Measurements from ENCODE around the gene GUCY2C.

DNA sequence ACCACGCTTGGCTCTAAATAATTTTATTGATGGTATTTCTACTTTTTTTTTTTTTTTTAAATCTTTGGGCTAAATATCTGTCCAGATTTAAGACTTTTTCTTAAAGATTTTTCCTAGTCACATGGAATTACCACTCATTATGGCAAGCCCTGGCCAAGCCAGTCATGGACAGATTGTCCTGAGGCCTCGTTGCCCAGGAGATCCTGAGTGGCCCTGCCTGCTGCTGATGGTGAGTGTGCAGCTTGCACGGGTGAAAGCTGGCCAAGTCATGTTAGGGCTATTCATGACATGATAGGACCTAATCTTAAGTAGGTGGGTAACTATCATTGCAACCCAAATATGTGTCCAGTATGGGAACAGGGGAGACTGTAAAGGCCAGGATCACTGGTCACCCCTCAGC, 27.8 kb downstream of the GUCY2C start:
- TF ChIP-seq CTCF (IDR thresholded peaks at IDR 0.05 in 2 of 3, conservative IDR thresholded peaks at IDR 0.05 in 1 of 3; ENCODE audit: control insufficient read depth in 2 of 3, extremely low read depth in 1 of 3, insufficient read depth in 1 of 3, low read depth in 3 of 3, low read length in 3 of 3), result no peak
- TF ChIP-seq E2F8 (IDR thresholded peaks at IDR 0.05; ENCODE audit: low read depth, partially characterized antibody), result no peak
- TF ChIP-seq YY1 (IDR thresholded peaks at IDR 0.05; ENCODE audit: low read depth, low read length), result no peak
- TF ChIP-seq, protein P1, sequence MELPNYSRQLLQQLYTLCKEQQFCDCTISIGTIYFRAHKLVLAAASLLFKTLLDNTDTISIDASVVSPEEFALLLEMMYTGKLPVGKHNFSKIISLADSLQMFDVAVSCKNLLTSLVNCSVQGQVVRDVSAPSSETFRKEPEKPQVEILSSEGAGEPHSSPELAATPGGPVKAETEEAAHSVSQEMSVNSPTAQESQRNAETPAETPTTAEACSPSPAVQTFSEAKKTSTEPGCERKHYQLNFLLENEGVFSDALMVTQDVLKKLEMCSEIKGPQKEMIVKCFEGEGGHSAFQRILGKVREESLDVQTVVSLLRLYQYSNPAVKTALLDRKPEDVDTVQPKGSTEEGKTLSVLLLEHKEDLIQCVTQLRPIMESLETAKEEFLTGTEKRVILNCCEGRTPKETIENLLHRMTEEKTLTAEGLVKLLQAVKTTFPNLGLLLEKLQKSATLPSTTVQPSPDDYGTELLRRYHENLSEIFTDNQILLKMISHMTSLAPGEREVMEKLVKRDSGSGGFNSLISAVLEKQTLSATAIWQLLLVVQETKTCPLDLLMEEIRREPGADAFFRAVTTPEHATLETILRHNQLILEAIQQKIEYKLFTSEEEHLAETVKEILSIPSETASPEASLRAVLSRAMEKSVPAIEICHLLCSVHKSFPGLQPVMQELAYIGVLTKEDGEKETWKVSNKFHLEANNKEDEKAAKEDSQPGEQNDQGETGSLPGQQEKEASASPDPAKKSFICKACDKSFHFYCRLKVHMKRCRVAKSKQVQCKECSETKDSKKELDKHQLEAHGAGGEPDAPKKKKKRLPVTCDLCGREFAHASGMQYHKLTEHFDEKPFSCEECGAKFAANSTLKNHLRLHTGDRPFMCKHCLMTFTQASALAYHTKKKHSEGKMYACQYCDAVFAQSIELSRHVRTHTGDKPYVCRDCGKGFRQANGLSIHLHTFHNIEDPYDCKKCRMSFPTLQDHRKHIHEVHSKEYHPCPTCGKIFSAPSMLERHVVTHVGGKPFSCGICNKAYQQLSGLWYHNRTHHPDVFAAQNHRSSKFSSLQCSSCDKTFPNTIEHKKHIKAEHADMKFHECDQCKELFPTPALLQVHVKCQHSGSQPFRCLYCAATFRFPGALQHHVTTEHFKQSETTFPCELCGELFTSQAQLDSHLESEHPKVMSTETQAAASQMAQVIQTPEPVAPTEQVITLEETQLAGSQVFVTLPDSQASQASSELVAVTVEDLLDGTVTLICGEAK (IDR thresholded peaks at IDR 0.05; ENCODE audit: borderline replicate concordance), result no peak
- TF ChIP-seq CEBPB (IDR thresholded peaks at IDR 0.05; ENCODE audit: borderline replicate concordance in 1 of 2, low read depth in 2 of 2, low read length in 2 of 2), result no peak
- no peak for TF ChIP-seq HDGF (IDR thresholded peaks at IDR 0.05)
- TF ChIP-seq TAF1 (IDR thresholded peaks at IDR 0.05; ENCODE audit: borderline replicate concordance, low read depth, low read length), result no peak
- no peak for TF ChIP-seq CBX3 (IDR thresholded peaks at IDR 0.05; ENCODE audit: borderline replicate concordance, low read depth)
- no peak for TF ChIP-seq POU2F2 (IDR thresholded peaks at IDR 0.05; ENCODE audit: borderline replicate concordance, low read depth, low read length)
- TF ChIP-seq ZNF622 (IDR thresholded peaks at IDR 0.05), result no peak
- TF ChIP-seq KDM1A (IDR thresholded peaks at IDR 0.05; ENCODE audit: borderline replicate concordance), result no peak

All from GM12878 (cell line).